ENCODE measurements around the gene SIRPD. TPM values are rescaled to one million over a fixed set of nuclear protein-coding genes. Genes with fewer than 3 reads are reported as not detected.
"Not testable (repeated sequence)": the region's sequence is repeated elsewhere in the genome, so short reads cannot be mapped to it uniquely, and the experiment has no call there.

SIRPD gene
- total and polyA plus RNA-seq, 4 donors, result 0.28 to 1.9 (median 0.80) TPM

DNA sequence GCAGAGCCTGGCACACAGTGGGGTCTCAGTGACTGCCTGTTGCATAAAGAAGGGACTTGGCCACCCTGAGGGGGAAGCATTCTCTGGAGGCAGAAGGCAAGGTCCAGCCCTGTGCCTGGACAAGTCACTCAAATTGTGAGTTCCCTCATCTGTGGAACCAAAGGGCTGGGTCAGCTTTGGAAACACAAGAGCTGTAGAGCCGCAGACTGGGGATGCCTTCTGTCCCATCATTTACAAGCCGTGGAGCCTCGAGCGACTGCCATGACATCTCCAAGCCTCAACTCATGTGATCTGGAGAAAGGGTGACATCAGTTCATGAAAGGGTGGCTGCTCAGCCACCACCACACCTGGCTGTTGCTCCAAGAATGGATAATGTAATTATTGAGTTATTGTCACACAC lies 20.4 kb upstream of the SIRPD start:
- no peak overlapping the region for H3K9ac ChIP-seq (ENCODE audit: insufficient read depth in 1 of 2, low read length in 2 of 2)
- no peaks in the 10 kb centered on the region for H3K9me3 ChIP-seq (ENCODE audit: control insufficient read depth in 4 of 4, insufficient read depth in 3 of 4, low read length in 3 of 4)
- no peaks in the 10 kb centered on the region for H3K4me1 ChIP-seq (ENCODE audit: control insufficient read depth in 5 of 5, insufficient read depth in 5 of 5, low read length in 5 of 5)
- H3K36me3 ChIP-seq (ENCODE audit: control insufficient read depth in 4 of 4, insufficient read depth in 4 of 4, low read length in 4 of 4), result no peaks in the 10 kb centered on the region
- 87 to 93% methylated on average over 4 of the region's 4 CpGs for WGBS, 2 donors
- H3K4me3 ChIP-seq, result no peak overlapping the region
- TF ChIP-seq, protein P1, sequence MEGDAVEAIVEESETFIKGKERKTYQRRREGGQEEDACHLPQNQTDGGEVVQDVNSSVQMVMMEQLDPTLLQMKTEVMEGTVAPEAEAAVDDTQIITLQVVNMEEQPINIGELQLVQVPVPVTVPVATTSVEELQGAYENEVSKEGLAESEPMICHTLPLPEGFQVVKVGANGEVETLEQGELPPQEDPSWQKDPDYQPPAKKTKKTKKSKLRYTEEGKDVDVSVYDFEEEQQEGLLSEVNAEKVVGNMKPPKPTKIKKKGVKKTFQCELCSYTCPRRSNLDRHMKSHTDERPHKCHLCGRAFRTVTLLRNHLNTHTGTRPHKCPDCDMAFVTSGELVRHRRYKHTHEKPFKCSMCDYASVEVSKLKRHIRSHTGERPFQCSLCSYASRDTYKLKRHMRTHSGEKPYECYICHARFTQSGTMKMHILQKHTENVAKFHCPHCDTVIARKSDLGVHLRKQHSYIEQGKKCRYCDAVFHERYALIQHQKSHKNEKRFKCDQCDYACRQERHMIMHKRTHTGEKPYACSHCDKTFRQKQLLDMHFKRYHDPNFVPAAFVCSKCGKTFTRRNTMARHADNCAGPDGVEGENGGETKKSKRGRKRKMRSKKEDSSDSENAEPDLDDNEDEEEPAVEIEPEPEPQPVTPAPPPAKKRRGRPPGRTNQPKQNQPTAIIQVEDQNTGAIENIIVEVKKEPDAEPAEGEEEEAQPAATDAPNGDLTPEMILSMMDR (IDR thresholded peaks at IDR 0.05; ENCODE audit: control extremely low read depth, extremely low read depth), result no peak
- H3K27ac ChIP-seq (ENCODE audit: low read depth in 1 of 2, low read length in 1 of 2), result no peak overlapping the region
- no peaks in the 10 kb centered on the region for H3K27me3 ChIP-seq (ENCODE audit: control insufficient read depth in 3 of 3, insufficient read depth in 3 of 3, low read length in 2 of 3)
- DNase-seq, result no peak
- ATAC-seq (ENCODE audit: insufficient read depth, low FRiP score), result no peak

DNA sequence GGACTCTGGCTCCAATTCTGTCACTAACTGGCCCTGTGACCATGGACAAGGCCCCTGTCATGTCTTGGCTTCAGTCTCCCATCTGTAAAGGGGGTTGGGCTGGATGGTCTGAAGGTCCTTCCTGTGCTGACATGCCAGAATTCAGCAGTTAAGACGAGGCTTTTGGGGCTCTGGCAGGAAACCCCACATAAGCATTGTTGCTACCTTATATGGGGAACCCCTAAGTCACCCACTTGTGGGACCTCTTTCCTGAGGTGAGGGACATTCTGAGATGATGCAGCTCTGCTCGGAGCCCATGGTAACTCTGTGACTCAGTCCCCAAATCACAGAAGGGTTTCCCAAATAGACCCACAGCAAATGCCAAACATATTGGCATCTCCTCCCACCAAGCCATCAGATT lies 19.8 kb upstream of the SIRPD start:
- not testable (repeated sequence) for H3K27me3 ChIP-seq (ENCODE audit: control insufficient read depth in 3 of 3, insufficient read depth in 3 of 3, low read length in 2 of 3); H3K4me1 ChIP-seq (ENCODE audit: control insufficient read depth in 5 of 5, insufficient read depth in 5 of 5, low read length in 5 of 5); H3K36me3 ChIP-seq (ENCODE audit: control insufficient read depth in 4 of 4, insufficient read depth in 4 of 4, low read length in 4 of 4); H3K4me3 ChIP-seq; H3K9me3 ChIP-seq (ENCODE audit: control insufficient read depth in 4 of 4, insufficient read depth in 3 of 4, low read length in 3 of 4); ATAC-seq (ENCODE audit: insufficient read depth, low FRiP score); DNase-seq; H3K27ac ChIP-seq (ENCODE audit: low read depth in 1 of 2, low read length in 1 of 2); H3K9ac ChIP-seq (ENCODE audit: insufficient read depth in 1 of 2, low read length in 2 of 2)
- WGBS, 2 donors, result 47 to 60% methylated on average over 2 of the region's 2 CpGs

DNA sequence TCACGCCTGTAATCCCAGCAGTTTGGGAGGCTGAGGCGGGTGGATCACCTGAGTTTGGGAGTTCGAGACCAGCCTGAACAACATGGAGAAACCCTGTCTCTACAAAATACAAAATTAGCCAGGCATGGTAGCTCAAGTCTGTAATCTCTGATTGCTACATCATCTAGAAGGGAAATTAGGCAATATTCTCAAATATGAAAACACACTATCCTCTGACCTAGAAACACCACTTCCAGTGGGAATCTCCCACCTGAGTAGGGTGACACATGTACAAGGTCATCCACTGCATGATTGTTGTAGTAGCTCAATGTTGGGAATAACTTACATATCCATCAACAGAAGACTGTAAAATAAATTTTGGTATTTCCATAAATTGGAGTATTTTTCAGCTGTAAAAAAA lies 19.1 kb upstream of the SIRPD start:
- H3K27ac ChIP-seq (ENCODE audit: low read depth in 1 of 2, low read length in 1 of 2), result no peak overlapping the region
- 51 to 86% methylated on average over 3 of the region's 3 CpGs for WGBS, 2 donors
- H3K4me1 ChIP-seq (ENCODE audit: control insufficient read depth in 5 of 5, insufficient read depth in 5 of 5, low read length in 5 of 5), result no peaks in the 10 kb centered on the region
- no peak for DNase-seq
- no peak overlapping the region for H3K4me3 ChIP-seq
- H3K9ac ChIP-seq (ENCODE audit: insufficient read depth in 1 of 2, low read length in 2 of 2), result no peak overlapping the region
- no peaks in the 10 kb centered on the region for H3K9me3 ChIP-seq (ENCODE audit: control insufficient read depth in 4 of 4, insufficient read depth in 3 of 4, low read length in 3 of 4)
- H3K27me3 ChIP-seq (ENCODE audit: control insufficient read depth in 3 of 3, insufficient read depth in 3 of 3, low read length in 2 of 3), result no peaks in the 10 kb centered on the region
- no peak for ATAC-seq (ENCODE audit: insufficient read depth, low FRiP score)
- H3K36me3 ChIP-seq (ENCODE audit: control insufficient read depth in 4 of 4, insufficient read depth in 4 of 4, low read length in 4 of 4), result no peaks in the 10 kb centered on the region
- TF ChIP-seq, protein P1 (IDR thresholded peaks at IDR 0.05; ENCODE audit: control extremely low read depth, extremely low read depth), result no peak

DNA sequence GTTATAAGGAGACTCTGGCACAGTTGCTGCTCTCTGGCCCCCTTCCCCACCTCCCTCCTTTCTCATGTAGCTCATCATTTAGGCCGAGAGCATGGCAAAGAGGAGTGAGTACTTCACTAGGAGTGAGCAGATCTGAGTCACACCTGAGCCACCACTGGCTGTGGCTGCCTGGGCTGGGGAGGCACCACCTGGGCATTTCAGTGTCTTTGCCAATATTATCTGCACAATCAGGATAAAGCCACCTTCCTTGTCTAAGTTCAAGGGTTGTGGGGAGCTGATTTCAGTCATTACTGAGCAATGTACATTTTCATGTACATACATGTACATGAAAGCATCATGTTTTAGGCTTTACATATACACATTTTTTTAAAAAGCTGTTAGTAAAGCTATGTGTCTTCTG lies 18.5 kb upstream of the SIRPD start:
- not testable (repeated sequence) for H3K4me3 ChIP-seq; ATAC-seq (ENCODE audit: insufficient read depth, low FRiP score); H3K9ac ChIP-seq (ENCODE audit: insufficient read depth in 1 of 2, low read length in 2 of 2); H3K9me3 ChIP-seq (ENCODE audit: control insufficient read depth in 4 of 4, insufficient read depth in 3 of 4, low read length in 3 of 4); H3K27me3 ChIP-seq (ENCODE audit: control insufficient read depth in 3 of 3, insufficient read depth in 3 of 3, low read length in 2 of 3); H3K4me1 ChIP-seq (ENCODE audit: control insufficient read depth in 5 of 5, insufficient read depth in 5 of 5, low read length in 5 of 5); H3K27ac ChIP-seq (ENCODE audit: low read depth in 1 of 2, low read length in 1 of 2); H3K36me3 ChIP-seq (ENCODE audit: control insufficient read depth in 4 of 4, insufficient read depth in 4 of 4, low read length in 4 of 4); DNase-seq
- WGBS, 2 donors, result no CpG with 5 or more reads among the region's 1 CpG

DNA sequence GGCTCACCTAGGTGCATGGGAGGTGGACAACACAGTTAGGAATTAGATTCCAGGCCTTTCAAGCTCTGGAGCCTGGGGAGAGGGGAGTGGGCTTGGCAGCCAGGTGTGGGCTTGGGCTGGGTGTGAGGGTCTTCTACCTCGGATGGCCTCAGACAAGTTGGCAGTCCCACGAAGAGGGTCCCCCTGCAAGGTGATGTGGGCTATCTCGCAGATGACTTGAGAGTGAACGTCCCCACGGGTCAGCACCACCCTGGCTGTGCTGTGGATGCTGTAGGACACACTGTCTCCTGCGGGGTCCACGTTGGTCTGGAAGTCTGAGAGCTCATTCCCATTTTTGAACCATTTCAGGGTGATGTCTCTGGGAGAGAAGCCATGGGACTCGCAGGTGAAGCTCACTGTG lies 14.1 kb upstream of the SIRPD start:
- not testable (repeated sequence) for H3K27me3 ChIP-seq (ENCODE audit: control insufficient read depth in 3 of 3, insufficient read depth in 3 of 3, low read length in 2 of 3); H3K4me1 ChIP-seq (ENCODE audit: control insufficient read depth in 5 of 5, insufficient read depth in 5 of 5, low read length in 5 of 5); H3K27ac ChIP-seq (ENCODE audit: low read depth in 1 of 2, low read length in 1 of 2); H3K9ac ChIP-seq (ENCODE audit: insufficient read depth in 1 of 2, low read length in 2 of 2); DNase-seq; ATAC-seq (ENCODE audit: insufficient read depth, low FRiP score); H3K36me3 ChIP-seq (ENCODE audit: control insufficient read depth in 4 of 4, insufficient read depth in 4 of 4, low read length in 4 of 4); H3K9me3 ChIP-seq (ENCODE audit: control insufficient read depth in 4 of 4, insufficient read depth in 3 of 4, low read length in 3 of 4); H3K4me3 ChIP-seq
- 85 to 95% methylated on average over 8 of the region's 8 CpGs for WGBS, 2 donors

Measured in lung (tissue), 12 donors.